GOT3 (cell line): ENCODE data around the gene PTPRA.

ENCODE experiments used
- DNase-seq: peaks from one replicate; lab custom pipeline; 2025; ENCODE audit warnings: mixed read lengths; lab: John Stamatoyannopoulos, UW

Gene PTPRA

GRCh38 chr20:2858591-2858990 lies 14.7 kb upstream of the PTPRA start:
- DNase-seq = no peak

- DNase-seq = no peak
Measured at GRCh38 chr20:2859330-2860121, 13.8 kb upstream of the PTPRA start.

- DNase-seq = no peak
Measured at GRCh38 chr20:2864626-2865025, 8.7 kb upstream of the PTPRA start.

- DNase-seq = no peak
Measured at GRCh38 chr20:2865101-2865500, 8.2 kb upstream of the PTPRA start.

GRCh38 chr20:2865630-2866029 lies 7.7 kb upstream of the PTPRA start:
- no peak for DNase-seq

- DNase-seq = no peak
Measured at GRCh38 chr20:2866236-2866635, 7.0 kb upstream of the PTPRA start.

GRCh38 chr20:2867081-2867864 lies 6.0 kb upstream of the PTPRA start:
- DNase-seq = no peak

- DNase-seq = no peak
Measured at GRCh38 chr20:2869381-2869780, 3.9 kb upstream of the PTPRA start.

- DNase-seq = no peak
Measured at GRCh38 chr20:2871111-2871465, 2.2 kb upstream of the PTPRA start.

GRCh38 chr20:2871661-2872458 lies 1.4 kb upstream of the PTPRA start:
- DNase-seq = no peak

GRCh38 chr20:2872459-2873009 lies 747 bp upstream of the PTPRA start:
- no peak for DNase-seq

GRCh38 chr20:2873747-2874041 lies 413 bp downstream of the PTPRA start:
- no peak for DNase-seq

- DNase-seq = no peak
Measured at GRCh38 chr20:2874456-2874855, 1.2 kb downstream of the PTPRA start.

- DNase-seq = no peak
Measured at GRCh38 chr20:2875690-2876203, 2.5 kb downstream of the PTPRA start.

- DNase-seq = no peak
Measured at GRCh38 chr20:2878515-2878914, 5.2 kb downstream of the PTPRA start.

GRCh38 chr20:2879146-2879545 lies 5.9 kb downstream of the PTPRA start:
- no peak for DNase-seq

- no peak for DNase-seq
Measured at GRCh38 chr20:2880650-2881049, 7.4 kb downstream of the PTPRA start.

GRCh38 chr20:2883726-2884637 lies 10.7 kb downstream of the PTPRA start:
- no peak for DNase-seq

GRCh38 chr20:2887715-2888114 lies 14.4 kb downstream of the PTPRA start:
- DNase-seq = no peak

GRCh38 chr20:2888224-2888955 lies 15.1 kb downstream of the PTPRA start:
- DNase-seq = no peak

GRCh38 chr20:2889209-2889608 lies 15.9 kb downstream of the PTPRA start:
- DNase-seq = no peak
